Myocyte (in vitro differentiated cells): ENCODE data around the gene ZFP36L1. TPM values are rescaled to one million over a fixed set of nuclear protein-coding genes. Genes with fewer than 3 reads are reported as not detected.
A peak's percentile ranks its signal among the peaks of the same experiment; 100 is the strongest.
"Not testable (repeated sequence)": the region's sequence is repeated elsewhere in the genome, so short reads cannot be mapped to it uniquely, and the experiment has no call there.

ENCODE experiments used
- DNase-seq: peaks from one replicate; pipeline ENCODE4 v3.0.0-alpha.2; 2012; ENCODE audit warnings: low read depth
- total RNA-seq: library from RNA; depleted of rRNA; stranded (reverse); fragments of >200 nt; gene quantifications from 2 replicates; pipeline ENCODE4 v1.2.3, GENCODE V29; 2014

The ZFP36L1 gene
- total RNA-seq, 1 donor from 2014 or later = 260 TPM

DNA sequence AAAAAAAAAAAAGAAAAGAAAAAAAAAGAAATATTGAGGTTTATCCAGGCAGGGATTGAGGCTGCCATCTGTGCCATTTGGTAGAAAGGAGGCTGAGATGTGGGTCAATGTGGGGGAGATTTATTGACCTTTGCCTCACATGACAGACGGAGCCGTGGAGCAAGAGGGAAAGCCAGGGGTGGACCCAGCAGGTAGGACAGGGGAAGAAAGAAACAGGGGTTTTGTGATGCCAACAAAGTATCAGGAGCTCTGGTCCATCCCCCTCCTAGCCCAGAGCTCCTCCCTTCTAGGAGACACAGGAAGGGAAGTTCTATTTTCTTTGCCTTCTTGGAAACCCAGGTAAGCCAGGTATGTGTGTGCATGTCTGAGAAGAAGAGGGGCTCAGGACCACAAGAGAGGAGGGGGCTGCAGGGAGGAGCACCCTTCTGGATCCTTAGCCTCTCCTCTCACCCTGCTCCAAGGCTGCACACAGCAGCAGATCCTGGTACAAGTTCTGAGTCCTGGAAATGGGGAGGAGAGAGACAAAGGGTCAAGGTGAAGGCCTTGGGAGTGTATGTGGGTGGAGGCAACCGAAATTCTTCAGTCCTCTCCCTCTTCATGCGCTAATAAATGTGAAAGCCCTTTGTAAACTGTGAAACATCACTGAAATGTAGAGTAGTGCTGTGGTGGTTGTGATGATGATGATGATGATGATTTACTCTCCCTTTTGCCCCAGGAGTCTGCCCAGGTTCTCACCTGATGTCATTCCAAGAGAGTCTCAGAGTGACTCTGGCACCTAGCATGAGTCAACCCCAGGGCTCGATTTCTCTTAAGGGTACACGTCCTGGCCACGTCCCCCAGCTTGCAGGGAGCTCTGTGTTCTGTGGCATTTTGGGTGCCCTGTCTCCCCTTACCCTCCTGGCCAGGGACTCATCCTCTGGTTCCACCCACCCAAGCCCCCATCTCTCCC, 26.3 kb downstream of the ZFP36L1 start:
- DNase-seq = no peak

DNA sequence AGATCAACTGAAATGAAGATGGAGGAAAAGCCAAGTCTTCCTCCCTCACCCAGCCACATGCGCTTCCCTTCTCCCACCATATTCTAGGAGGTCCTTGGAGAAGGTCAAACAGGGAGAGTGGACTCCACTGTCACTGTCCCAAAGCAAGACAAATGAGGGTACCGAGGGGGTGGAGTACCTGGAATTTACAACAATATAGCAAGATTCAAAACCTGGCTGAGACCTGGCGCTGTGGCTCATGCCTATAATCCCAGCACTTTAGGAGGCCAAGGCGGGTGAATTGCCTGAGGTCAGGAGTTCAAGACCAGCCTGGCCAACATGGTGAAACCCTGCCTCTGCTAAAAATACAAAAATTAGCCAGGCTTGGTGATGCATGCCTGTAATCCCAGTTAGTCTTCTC, 29.0 kb downstream of the ZFP36L1 start:
- DNase-seq = not testable (repeated sequence)

DNA sequence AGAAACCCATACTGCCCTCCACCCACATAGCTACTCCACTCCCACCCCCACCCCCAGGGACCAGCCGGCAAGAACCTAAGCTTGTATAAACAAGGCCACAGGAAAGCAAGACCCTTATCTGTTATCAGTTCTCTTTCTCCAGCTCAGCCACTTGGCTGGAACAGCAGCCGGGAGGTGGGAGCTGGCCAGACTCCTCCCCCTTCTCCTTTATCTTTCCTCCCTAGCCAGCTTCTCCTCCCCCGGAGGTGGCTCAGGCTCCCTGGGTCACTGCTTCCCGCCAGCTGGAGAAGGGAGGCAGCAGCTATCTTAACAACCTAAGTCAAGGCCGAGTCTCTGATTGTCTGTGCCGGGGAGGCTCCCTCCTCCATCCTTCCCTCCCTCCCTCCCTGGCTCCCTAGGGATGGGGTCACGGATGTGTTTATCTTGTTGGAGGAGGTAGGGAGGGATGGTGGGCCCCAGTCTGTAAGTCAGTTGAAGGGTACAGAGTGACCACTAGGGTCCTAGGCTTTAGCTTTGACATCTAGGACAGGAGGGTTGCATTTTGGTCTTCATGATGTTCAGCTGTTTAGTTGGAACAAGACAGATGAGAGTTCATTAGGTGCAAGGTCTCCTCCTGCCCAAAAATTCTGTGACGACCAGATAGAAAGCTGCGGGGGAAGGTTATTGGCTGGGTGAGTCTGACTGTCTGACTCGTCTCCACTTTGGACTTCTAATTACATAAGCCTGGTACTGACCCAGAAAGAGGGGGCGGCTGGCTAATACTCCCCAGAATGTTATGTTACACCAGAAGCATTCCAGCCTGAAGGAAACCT, 29.7 kb downstream of the ZFP36L1 start:
- no peak for DNase-seq

DNA sequence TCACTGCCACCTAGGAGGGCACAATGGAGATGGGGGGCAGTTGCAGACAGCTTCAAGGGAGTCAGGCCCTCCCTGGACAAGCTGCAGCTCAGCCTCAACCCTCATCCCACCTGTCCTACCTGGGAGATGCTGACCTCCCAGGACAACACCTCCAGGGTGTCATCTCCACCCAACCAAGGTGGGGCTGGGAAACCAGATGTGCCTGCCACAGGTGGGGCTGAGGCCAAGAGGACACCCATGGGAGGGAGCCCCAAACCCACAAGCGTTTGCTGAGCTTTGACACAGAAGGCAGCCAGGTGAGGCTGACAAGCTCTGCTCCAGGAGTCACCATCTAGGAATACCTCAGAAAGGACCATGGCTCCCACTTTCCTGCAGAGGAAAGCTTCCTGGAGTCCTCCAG, 31.5 kb downstream of the ZFP36L1 start:
- no peak for DNase-seq

DNA sequence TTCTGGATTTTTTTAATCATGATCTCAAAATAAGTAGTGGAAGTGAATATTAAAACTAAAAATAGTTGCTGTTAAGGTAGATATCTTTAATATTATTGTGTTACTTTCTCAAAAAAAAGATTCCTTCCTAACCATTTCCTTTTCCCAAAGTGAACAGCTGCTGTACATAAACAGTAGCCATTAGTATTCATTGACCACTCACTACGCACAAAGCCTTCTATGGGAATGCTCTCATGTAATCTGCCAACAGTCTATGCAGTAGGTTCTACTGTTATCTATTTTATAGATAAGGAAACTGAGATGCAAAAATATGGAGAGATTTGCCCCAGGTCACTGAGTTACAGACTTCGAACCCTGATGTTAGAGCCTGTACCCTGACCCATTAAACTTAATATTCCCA, 32.1 kb downstream of the ZFP36L1 start:
- no peak for DNase-seq

- DNase-seq = no peak
These were observed 32.9 kb downstream of the ZFP36L1 start for GRCh38 chr14:68759937-68760336.

- no peak for DNase-seq
These were observed 33.8 kb downstream of the ZFP36L1 start for GRCh38 chr14:68759017-68759560.

- DNase-seq = no peak
These were observed 34.6 kb downstream of the ZFP36L1 start for GRCh38 chr14:68758301-68758700.

DNA sequence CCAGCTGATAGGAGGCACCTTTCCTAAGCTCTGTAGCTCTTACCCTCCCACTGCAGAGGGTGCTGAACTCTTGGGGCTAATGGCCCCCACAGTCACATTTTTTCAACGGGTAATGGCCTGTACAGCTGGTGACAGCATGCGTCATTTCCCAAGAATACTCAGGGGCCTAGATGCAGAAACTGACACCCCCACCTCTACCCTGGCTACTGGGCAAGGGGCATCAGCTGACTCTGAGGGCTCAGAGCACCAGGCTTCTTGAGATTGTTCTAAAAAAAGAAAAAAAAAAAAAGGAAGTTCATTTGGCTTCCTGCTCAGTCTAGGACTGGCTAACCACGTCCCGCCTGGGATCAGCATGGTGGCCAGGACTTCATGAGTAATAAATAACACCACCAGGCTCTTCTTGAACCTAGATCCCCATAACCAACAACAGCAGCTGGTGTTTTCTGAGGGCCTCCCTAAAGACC, 35.2 kb downstream of the ZFP36L1 start:
- peak; percentile 99 for DNase-seq

- peak; percentile 30 for DNase-seq
These were observed 36.1 kb downstream of the ZFP36L1 start for GRCh38 chr14:68756734-68757133.

DNA sequence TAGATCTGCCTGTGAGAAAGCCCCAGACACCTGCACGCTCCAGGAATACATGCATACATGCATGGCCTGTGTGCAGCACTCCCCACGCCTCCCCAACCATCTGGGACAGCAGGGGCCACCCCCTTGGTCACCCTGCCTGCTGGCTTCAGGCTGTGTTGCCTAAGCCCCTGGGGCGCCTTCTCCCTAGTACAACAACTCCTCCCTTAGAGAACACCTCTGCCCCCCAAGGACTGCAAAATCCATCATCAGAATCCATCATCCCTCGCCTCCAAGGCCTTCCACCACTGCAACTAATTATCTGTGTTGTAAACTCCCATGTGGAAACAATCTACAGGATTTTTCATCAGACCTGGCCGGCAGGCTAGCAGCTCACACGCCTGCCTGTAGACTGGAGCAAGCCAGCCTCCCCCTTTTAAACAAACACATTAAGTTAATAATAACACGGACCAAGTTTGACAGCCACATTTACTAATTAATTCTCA, 36.8 kb downstream of the ZFP36L1 start:
- DNase-seq = no peak

DNA sequence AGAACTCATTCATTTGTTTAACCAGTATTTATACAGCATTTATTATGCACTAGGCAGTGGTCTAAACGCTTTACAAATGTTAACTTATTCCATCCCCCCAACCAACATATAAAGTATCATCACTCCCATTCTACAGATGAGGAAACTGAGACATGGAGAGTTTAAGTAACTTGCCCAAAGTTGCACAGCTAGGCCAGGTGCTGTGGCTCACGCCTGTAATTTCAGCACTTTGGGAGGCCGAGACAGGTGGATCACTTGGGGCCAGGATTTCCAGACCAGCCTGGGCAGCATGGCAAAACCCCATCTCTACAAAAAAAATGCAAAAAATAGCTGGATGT, 37.9 kb downstream of the ZFP36L1 start:
- DNase-seq = no peak

DNA sequence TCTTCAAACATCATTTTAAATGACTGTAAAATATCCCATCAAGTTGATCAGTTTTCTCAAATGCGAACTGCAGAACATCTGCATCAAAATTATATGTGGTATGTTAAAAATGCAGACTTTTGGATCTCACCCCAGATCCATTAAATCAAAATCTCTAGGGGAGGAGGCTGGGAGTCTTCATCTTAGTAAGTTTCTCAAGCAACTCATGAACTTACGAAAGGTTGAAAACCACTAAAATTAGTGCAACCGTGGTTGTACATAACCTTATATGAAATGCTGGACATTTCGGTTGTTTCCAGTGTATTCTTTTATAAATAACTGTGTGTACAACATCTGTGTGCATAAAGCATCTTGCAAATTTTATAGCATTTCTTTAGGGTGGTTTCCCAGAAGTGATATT, 39.2 kb downstream of the ZFP36L1 start:
- no peak for DNase-seq

GRCh38 chr14:68752271-68753006, 40.4 kb downstream of the ZFP36L1 start:
- DNase-seq = no peak

DNA sequence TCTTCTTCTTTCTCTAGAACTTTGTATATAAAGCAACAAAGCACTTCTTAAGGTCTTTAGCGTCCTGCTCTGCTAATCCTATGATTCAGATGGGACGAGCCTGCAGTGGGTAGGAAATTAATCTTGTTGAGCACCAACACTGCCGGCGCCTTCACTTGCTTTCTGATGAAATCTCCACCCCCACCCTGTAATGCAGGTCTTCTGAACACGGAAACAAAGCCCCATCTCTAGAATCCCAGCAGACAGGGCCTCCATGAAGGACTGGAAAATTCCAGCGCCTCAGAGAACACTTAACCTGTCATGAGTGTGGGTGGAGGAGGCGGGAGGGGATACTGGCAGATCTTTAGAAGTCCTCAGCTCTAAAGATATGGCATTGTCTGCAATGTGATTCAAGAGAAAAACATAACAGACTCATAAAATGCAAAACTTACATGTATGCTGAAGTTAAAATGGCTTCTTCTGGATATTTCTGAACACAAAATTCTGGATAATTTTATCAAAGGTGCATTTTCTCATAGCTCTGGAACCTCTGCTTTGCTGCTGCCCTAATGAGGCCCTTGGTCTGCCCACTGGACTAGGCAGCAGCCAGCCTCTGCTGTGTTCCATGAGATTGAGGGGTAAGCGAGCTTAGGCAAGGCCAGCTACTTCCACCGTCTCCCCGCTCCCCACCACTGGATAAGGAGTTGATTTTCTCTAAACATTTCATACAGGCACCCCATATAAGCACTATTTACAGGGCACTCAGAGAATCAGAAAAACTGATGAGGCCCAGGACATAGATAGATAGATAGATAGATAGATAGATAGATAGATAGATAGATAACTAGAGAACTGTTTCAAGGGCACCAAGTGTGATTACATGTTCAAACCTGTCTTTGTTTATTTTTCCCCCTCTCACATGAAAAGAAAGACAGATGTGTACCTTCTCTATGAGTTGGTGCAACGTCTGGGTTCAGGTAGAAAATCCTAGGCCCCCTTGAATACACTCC, 43.1 kb downstream of the ZFP36L1 start:
- no peak for DNase-seq

- peak; percentile 79 for DNase-seq
These were observed 44.2 kb downstream of the ZFP36L1 start for GRCh38 chr14:68748691-68749090.

DNA sequence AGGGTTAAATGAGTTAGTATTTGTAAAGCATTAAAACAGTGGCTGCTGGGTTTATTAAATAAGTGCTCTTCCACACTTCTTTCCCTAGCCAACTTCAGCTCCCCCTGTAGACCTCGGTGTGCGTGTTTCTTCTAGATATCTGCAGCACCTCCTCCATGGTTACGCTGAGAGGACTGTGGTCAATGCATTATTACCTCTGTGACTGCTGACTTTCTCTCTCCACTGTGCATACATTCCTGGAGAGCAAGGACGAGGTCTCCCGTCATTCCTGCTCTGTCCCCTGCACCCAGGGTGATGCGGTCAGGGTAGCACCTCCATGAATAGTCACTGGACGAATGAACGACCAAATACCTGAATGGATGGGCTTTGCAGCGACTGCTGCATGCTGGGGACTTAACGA, 44.6 kb downstream of the ZFP36L1 start:
- no peak for DNase-seq

- no peak for DNase-seq
These were observed 45.5 kb downstream of the ZFP36L1 start for GRCh38 chr14:68747393-68747792.

- DNase-seq = no peak
These were observed 48.3 kb downstream of the ZFP36L1 start for GRCh38 chr14:68744613-68745012.
